H1 (cell line): ENCODE measurements around the gene VRK2. TPM values are rescaled to one million over a fixed set of nuclear protein-coding genes. Genes with fewer than 3 reads are reported as not detected.

Experiments used
- CBX8 ChIP-seq: fragments of 300-800, 300-1000 bp; sonication (generic); IDR thresholded peaks from 2 replicates; pipeline ENCODE4 v1.7.1; 2016; ENCODE audit warnings: low read depth, low read length, borderline replicate concordance
- CEBPB ChIP-seq: IDR thresholded peaks from 2 replicates; pipeline ENCODE4 v1.6.1; 2012; ENCODE audit warnings: low read depth, low read length
- CHD7 ChIP-seq: fragments of 300-600 bp; sonication (generic); IDR thresholded peaks from 2 replicates; pipeline ENCODE4 v1.7.1; 2012; ENCODE audit warnings: low read length, moderate library complexity, mild to moderate bottlenecking, inconsistent platforms; ENCODE audit not compliant: insufficient replicate concordance
- E2F6 ChIP-seq: IDR thresholded peaks from 2 replicates; pipeline ENCODE4 v1.6.1; 2012; ENCODE audit warnings: inconsistent platforms
- NRF1 ChIP-seq: IDR thresholded peaks from 2 replicates; pipeline ENCODE4 v1.6.1; 2011; ENCODE audit warnings: mild to moderate bottlenecking, low read depth, low read length, improper control_type of control experiment
- POU5F1 ChIP-seq: IDR thresholded peaks from 2 replicates; pipeline ENCODE4 v1.6.1; 2011; ENCODE audit warnings: low read depth, mild to moderate bottlenecking, low read length, moderate library complexity
- RAD21 ChIP-seq, 2 experiments: IDR thresholded peaks in 1 of 2; conservative IDR thresholded peaks in 1 of 2; 2 replicates each; pipeline ENCODE4 v1.6.1; 2011; ENCODE audit warnings: low read depth in 2 of 2, low read length in 2 of 2, improper control_type of control experiment in 1 of 2, inconsistent platforms in 1 of 2, mild to moderate bottlenecking in 1 of 2, moderate library complexity in 1 of 2
- SP1 ChIP-seq: IDR thresholded peaks from 2 replicates; pipeline ENCODE4 v1.6.1; 2011; ENCODE audit warnings: low read depth, low read length
- TAF7 ChIP-seq: optimal IDR thresholded peaks from 2 replicates; pipeline ENCODE3; 2011; ENCODE audit warnings: low read depth, mild to moderate bottlenecking, inconsistent platforms, low read length, moderate library complexity, borderline replicate concordance
- polyA plus RNA-seq, 7 experiments: library from polyadenylated mRNA; depleted of rRNA in 3 of 7; stranded (reverse) in 5 of 7; unstranded in 2 of 7; fragments of >200 nt in 5 of 7; fragments of 200-250 nt in 2 of 7; gene quantifications; 1 replicate in 5 of 7; 2 replicates in 1 of 7; 4 replicates in 1 of 7; pipeline versions ENCODE4 v1.2.1 to v1.2.3, GENCODE V29; 2011 to 2013; ENCODE audit warnings: missing spikeins in 2 of 7, mixed read lengths in 2 of 7
- total RNA-seq: library from RNA; stranded (reverse); fragmentation: NEBNext Ultra II Directional; extraction: Animal tissue kit (Norgen Biotek cat#: 25700); gene quantifications from 2 replicates; pipeline ENCODE4 v1.2.1, GENCODE V29; 2021

Gene VRK2
- total and polyA plus RNA-seq, 2 of the 8 experiments (the other 6 are each of a cell fraction or from before 2014, with no cell fraction given) = 7.6 to 27.8 TPM

- TF ChIP-seq CEBPB = no peak
- TF ChIP-seq CBX8 = no peak
- TF ChIP-seq POU5F1 = no peak
- peak; percentile 75 for TF ChIP-seq TAF7
- no peak for TF ChIP-seq NRF1
- TF ChIP-seq CHD7 = no peak
- peak in 1 of 2 experiments; percentile 4; a peak in 2 of 4 replicates for TF ChIP-seq RAD21 (IDR thresholded peaks at IDR 0.05 in 1 of 2, conservative IDR thresholded peaks at IDR 0.05 in 1 of 2; ENCODE audit: low read depth in 2 of 2, low read length in 2 of 2)
- TF ChIP-seq SP1 = 0 out of 2 replicates have a peak, but pooled peaks have one; percentile 10
- TF ChIP-seq E2F6 = peak; percentile 98
Measured at GRCh38 chr2:58046585-58047372, at the start of gene VRK2 (continued).
